22Rv1 (cell line): ENCODE results near the gene CCDC194.

Source experiments
- CTCF ChIP-seq: fragments of 450-650 bp; IDR thresholded peaks from 2 replicates; pipeline ENCODE4 v1.5.1; 2017; ENCODE audit warnings: mild to moderate bottlenecking
- ZFX ChIP-seq: fragments of 450-650 bp; IDR thresholded peaks from 2 replicates; pipeline ENCODE4 v1.6.1; 2017; ENCODE audit warnings: antibody characterized with exemption, borderline replicate concordance

- TF ChIP-seq CTCF = no peak
- TF ChIP-seq ZFX = no peak
These were observed 24.7 kb upstream of the CCDC194 start for GRCh38 chr19:17418710-17419109.
